Endothelial cell of umbilical vein (primary cell): ENCODE data around the gene ACTR10. TPM values are rescaled to one million over a fixed set of nuclear protein-coding genes. Genes with fewer than 3 reads are reported as not detected.
A peak's percentile ranks its signal among the peaks of the same experiment; 100 is the strongest.

ENCODE experiments used
- BruUV-seq: library from RNA; stranded (reverse); fragments of 400-500 nt; replicated peaks from 2 replicates; lab custom pipeline; 2021; lab: Mats Ljungman, UMichigan
- CTCF ChIA-PET: fragments of 300-600, 350-600 bp; sonication (Branson Sonifier 250); formaldehyde crosslinking; loops from one replicate; lab custom pipeline; 2021; ENCODE audit warnings: antibody characterized with exemption, inconsistent platforms; lab: Charles Lee
- POLR2A ChIA-PET: fragments of 300-600, 350-600 bp; sonication (Branson Sonifier 250); formaldehyde crosslinking; loops from one replicate; lab custom pipeline; 2021; ENCODE audit warnings: antibody characterized with exemption, inconsistent platforms; lab: Charles Lee
- DNase-seq: peaks from one replicate; pipeline ENCODE4 v3.0.0-alpha.2; 2011; ENCODE audit warnings: low read depth, low spot score
- FAIRE-seq: peaks from 2 replicates; lab custom pipeline; 2011; peaks lifted over from hg19 to GRCh38; lab: Jason Lieb, UNC
- H2AFZ ChIP-seq: 2 replicates; pipeline ENCODE4 v1.6.0; 2012; ENCODE audit warnings: low read depth, low read length, control low read depth, inconsistent platforms
- H3K27ac ChIP-seq: 2 replicates; pipeline ENCODE4 v1.5.1; 2011; ENCODE audit warnings: low read depth, mild to moderate bottlenecking, control low read depth, low read length, moderate library complexity; ENCODE audit not compliant: insufficient read depth
- H3K27me3 ChIP-seq, 2 experiments: 2 replicates each; pipeline versions ENCODE4 v1.6.0 to v1.6.1; 2011; ENCODE audit warnings: low read length in 2 of 2, mixed read lengths in 1 of 2; ENCODE audit not compliant: control insufficient read depth in 2 of 2, insufficient read depth in 2 of 2
- H3K36me3 ChIP-seq, 2 experiments: 2 replicates in 1 of 2; 3 replicates in 1 of 2; pipeline ENCODE4 v1.5.1; 2011; ENCODE audit warnings: low read length in 2 of 2, mild to moderate bottlenecking in 1 of 2, moderate library complexity in 1 of 2; ENCODE audit not compliant: control insufficient read depth in 2 of 2, insufficient read depth in 2 of 2; ENCODE audit errors: extremely low read depth in 1 of 2
- H3K4me1 ChIP-seq: 3 replicates; pipeline ENCODE4 v1.5.1; 2011; ENCODE audit warnings: mild to moderate bottlenecking, low read length; ENCODE audit not compliant: control insufficient read depth, insufficient read depth; ENCODE audit errors: extremely low read depth
- H3K4me2 ChIP-seq: 2 replicates; pipeline ENCODE4 v1.6.1; 2011; ENCODE audit warnings: low read length, control low read depth, mixed read lengths; ENCODE audit not compliant: insufficient read depth
- H3K4me3 ChIP-seq, 3 experiments: fragments of 200-600 bp in 1 of 3; sonication (generic), shearing (Covaris generic) in 1 of 3; replicated peaks in 1 of 3; 2 replicates each; pipeline ENCODE4 v1.5.1; 2011 to 2016; ENCODE audit warnings: control low read depth in 3 of 3, low read length in 3 of 3, mild to moderate bottlenecking in 2 of 3, inconsistent platforms in 1 of 3, low read depth in 1 of 3, moderate library complexity in 1 of 3; ENCODE audit not compliant: insufficient read depth in 1 of 3
- H3K79me2 ChIP-seq: 2 replicates; pipeline ENCODE4 v1.6.0; 2012; ENCODE audit warnings: low read length, inconsistent platforms; ENCODE audit not compliant: control insufficient read depth, insufficient read depth
- H3K9ac ChIP-seq: replicated peaks from 2 replicates; pipeline ENCODE3; 2011; ENCODE audit warnings: low read length, control low read depth; ENCODE audit not compliant: insufficient read depth; ENCODE audit errors: extremely low read depth
- H3K9me1 ChIP-seq: replicated peaks from 3 replicates; pipeline ENCODE4 v1.6.0; 2011; ENCODE audit warnings: mild to moderate bottlenecking, low read length; ENCODE audit not compliant: control insufficient read depth, insufficient read depth; ENCODE audit errors: extremely low read depth
- H3K9me3 ChIP-seq: replicated peaks from 2 replicates; pipeline ENCODE4 v1.5.1; 2012; ENCODE audit warnings: low read length, inconsistent platforms; ENCODE audit not compliant: control insufficient read depth, insufficient read depth
- H4K20me1 ChIP-seq: replicated peaks from 2 replicates; pipeline ENCODE3; 2011; ENCODE audit warnings: mild to moderate bottlenecking, low read length; ENCODE audit not compliant: control insufficient read depth, insufficient read depth; ENCODE audit errors: extremely low read depth
- EZH2 ChIP-seq: IDR thresholded peaks from 2 replicates; pipeline ENCODE4 v1.6.1; 2012; ENCODE audit warnings: borderline replicate concordance, low read depth, mild to moderate bottlenecking, moderate library complexity, low read length, inconsistent platforms; ENCODE audit not compliant: severe bottlenecking
- FOS ChIP-seq: IDR thresholded peaks from 2 replicates; pipeline ENCODE4 v1.6.1; 2011; ENCODE audit warnings: mild to moderate bottlenecking, low read length, moderate library complexity, borderline replicate concordance; ENCODE audit not compliant: insufficient read depth
- GATA2 ChIP-seq: IDR thresholded peaks from 2 replicates; pipeline ENCODE4 v1.7.0; 2011; ENCODE audit warnings: low read depth, mild to moderate bottlenecking, moderate library complexity, mixed read lengths, low read length; ENCODE audit not compliant: insufficient read length, insufficient read depth
- JUN ChIP-seq: IDR thresholded peaks from 2 replicates; pipeline ENCODE4 v1.6.1; 2011; ENCODE audit warnings: borderline replicate concordance, low read depth; ENCODE audit not compliant: insufficient read length, insufficient read depth
- MYC ChIP-seq: IDR thresholded peaks from one replicate; pipeline ENCODE4 v1.6.1; 2011; ENCODE audit warnings: mild to moderate bottlenecking, low read depth, low read length
- POLR2A ChIP-seq: IDR thresholded peaks from 2 replicates; pipeline ENCODE4 v1.6.1; 2012; ENCODE audit warnings: low read depth, mild to moderate bottlenecking, control low read depth, low read length
- dilution Hi-C: fragments of 300-500 bp; cut with MboI; formaldehyde crosslinking; loops from one replicate; pipeline ENCODE4 v1.15.0; 2019; ENCODE audit warnings: low sequenced_read_pairs; ENCODE audit not compliant: extremely low pct_ligation_motif_present
- intact Hi-C: fragments of 100-400 bp; cut with micrococcal nuclease; formaldehyde crosslinking; loops from one replicate; pipeline ENCODE4 v1.10.0; 2022
- polyA plus RNA-seq, 4 experiments: library from polyadenylated mRNA; depleted of rRNA in 3 of 4; stranded (reverse) in 3 of 4; unstranded in 1 of 4; fragments of >200 nt; gene quantifications; 2 replicates each; pipeline versions ENCODE4 v1.2.1 to v1.2.3, GENCODE V29; 2011 to 2012; ENCODE audit warnings: missing spikeins in 1 of 4
- total RNA-seq: library from RNA; stranded (reverse); gene quantifications from 2 replicates; pipeline ENCODE4 v1.2.3, GENCODE V29; 2021
- TF ChIP-seq, protein P1 (sequence below), 2 donors: IDR thresholded peaks; 1 replicate in 1 of 2; 2 replicates in 1 of 2; pipeline ENCODE4 v1.5.1; 2011; ENCODE audit warnings: low read length in 2 of 2, mild to moderate bottlenecking in 2 of 2, moderate library complexity in 2 of 2, control low read depth in 1 of 2, inconsistent platforms in 1 of 2, low read depth in 1 of 2; ENCODE audit not compliant: insufficient read depth in 1 of 2; ENCODE audit errors: extremely low read depth in 1 of 2

Gene ACTR10
- total and polyA plus RNA-seq, 2 donors (not counting 3 experiments of a cell fraction or from before 2014, with no cell fraction given), result 28.6 to 67.3 TPM

DNA sequence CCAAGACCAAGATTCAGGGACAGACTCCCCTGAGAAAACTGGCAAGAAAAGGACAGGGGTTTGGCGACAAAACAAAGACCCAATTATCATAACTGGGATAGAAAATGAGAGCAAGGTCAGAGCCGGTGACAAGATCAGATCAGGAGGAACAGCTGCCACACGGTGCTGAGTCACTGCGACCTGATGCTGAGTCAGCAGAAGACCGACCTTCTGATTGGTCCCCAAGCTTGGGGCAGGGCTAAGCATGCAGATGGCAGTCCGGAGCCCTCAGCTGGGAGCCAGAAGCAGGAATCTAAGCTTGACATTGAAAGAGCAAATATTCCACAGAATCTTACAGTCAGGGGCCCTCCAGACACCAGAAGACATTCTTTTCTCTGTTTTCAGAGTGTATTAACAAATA, 28.9 kb upstream of the ACTR10 start:
- Histone ChIP-seq H3K9ac (no peak overlapping the region), H3K79me2 (no peaks in the 10 kb centered on the region), H4K20me1 (no peaks in the 10 kb centered on the region), H3K9me1 (no peaks in the 10 kb centered on the region), H3K27me3 (no peaks in the 10 kb centered on the region), H3K36me3 (no peaks in the 10 kb centered on the region), H3K4me2 (no peak overlapping the region), H3K4me3 (no peak overlapping the region), H3K4me1 (no peaks in the 10 kb centered on the region), H2AFZ (no peak overlapping the region), H3K27ac (no peak overlapping the region), H3K9me3 (no peaks in the 10 kb centered on the region)
- CTCF ChIA-PET, result interaction anchor here (0.7 to 1.4 kb wide), 4 partner anchors 28 to 63 kb away, joined by 3 to 4 read pairs (median 3); no protein-coding TSS in a partner anchor
- DNase-seq (peak; percentile 71), FAIRE-seq (peak; percentile 49)
- POLR2A ChIA-PET, result no interaction called here
- TF ChIP-seq GATA2 (no peak), JUN (no peak), FOS (peak; percentile 41), EZH2 (no peak), MYC (no peak), POLR2A (no peak)
- TF ChIP-seq, protein P1, sequence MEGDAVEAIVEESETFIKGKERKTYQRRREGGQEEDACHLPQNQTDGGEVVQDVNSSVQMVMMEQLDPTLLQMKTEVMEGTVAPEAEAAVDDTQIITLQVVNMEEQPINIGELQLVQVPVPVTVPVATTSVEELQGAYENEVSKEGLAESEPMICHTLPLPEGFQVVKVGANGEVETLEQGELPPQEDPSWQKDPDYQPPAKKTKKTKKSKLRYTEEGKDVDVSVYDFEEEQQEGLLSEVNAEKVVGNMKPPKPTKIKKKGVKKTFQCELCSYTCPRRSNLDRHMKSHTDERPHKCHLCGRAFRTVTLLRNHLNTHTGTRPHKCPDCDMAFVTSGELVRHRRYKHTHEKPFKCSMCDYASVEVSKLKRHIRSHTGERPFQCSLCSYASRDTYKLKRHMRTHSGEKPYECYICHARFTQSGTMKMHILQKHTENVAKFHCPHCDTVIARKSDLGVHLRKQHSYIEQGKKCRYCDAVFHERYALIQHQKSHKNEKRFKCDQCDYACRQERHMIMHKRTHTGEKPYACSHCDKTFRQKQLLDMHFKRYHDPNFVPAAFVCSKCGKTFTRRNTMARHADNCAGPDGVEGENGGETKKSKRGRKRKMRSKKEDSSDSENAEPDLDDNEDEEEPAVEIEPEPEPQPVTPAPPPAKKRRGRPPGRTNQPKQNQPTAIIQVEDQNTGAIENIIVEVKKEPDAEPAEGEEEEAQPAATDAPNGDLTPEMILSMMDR (IDR thresholded peaks at IDR 0.05; ENCODE audit: extremely low read depth in 1 of 2, insufficient read depth in 1 of 2, low read depth in 1 of 2, low read length in 2 of 2), result no peak
- intact Hi-C loops, result no loop called here
- no TSS peak for BruUV-seq
- dilution Hi-C loops, result no loop called here
